HS-5 (cell line): ENCODE results near the gene DENND4C.
"Not testable (repeated sequence)": the region's sequence is repeated elsewhere in the genome, so short reads cannot be mapped to it uniquely, and the experiment has no call there.

ENCODE experiments used
- DNase-seq: peaks from one replicate; pipeline ENCODE4 v3.0.0-alpha.2; 2012; ENCODE audit warnings: low read depth

DENND4C gene

GRCh38 chr9:19411316-19411715, 180.8 kb downstream of the DENND4C start:
- DNase-seq = no peak

- not testable (repeated sequence) for DNase-seq
Measured at GRCh38 chr9:19413456-19413855, 183.0 kb downstream of the DENND4C start.

GRCh38 chr9:19416143-19416542, 185.7 kb downstream of the DENND4C start:
- DNase-seq = no peak

- DNase-seq = no peak
Measured at GRCh38 chr9:19420877-19421276, 190.4 kb downstream of the DENND4C start.
